ENCODE data around the gene CHST8.

The CHST8 gene

GRCh38 chr19:33802801-33803200 is 181.0 kb downstream of the CHST8 start:
- peaks cover 6% of the 10 kb centered on the region for H3K27me3 Mint-ChIP-seq
- H3K27ac Mint-ChIP-seq = no peak overlapping the region
- H3K4me1 Mint-ChIP-seq (ENCODE audit: low read depth) = no peaks in the 10 kb centered on the region
- no peaks in the 10 kb centered on the region for H3K36me3 Mint-ChIP-seq
- no peaks in the 10 kb centered on the region for H3K9me3 Mint-ChIP-seq (ENCODE audit: low read depth)
- H3K4me3 Mint-ChIP-seq = no peak overlapping the region

- no peaks in the 10 kb centered on the region for H3K4me1 Mint-ChIP-seq (ENCODE audit: low read depth)
- no peaks in the 10 kb centered on the region for H3K9me3 Mint-ChIP-seq (ENCODE audit: low read depth)
- no peaks in the 10 kb centered on the region for H3K36me3 Mint-ChIP-seq
- H3K4me3 Mint-ChIP-seq = no peak overlapping the region
- peaks cover 6% of the 10 kb centered on the region for H3K27me3 Mint-ChIP-seq
- H3K27ac Mint-ChIP-seq = no peak overlapping the region
Measured at GRCh38 chr19:33803383-33803782, 181.6 kb downstream of the CHST8 start.

GRCh38 chr19:33804021-33804799 is 182.5 kb downstream of the CHST8 start:
- H3K4me1 Mint-ChIP-seq (ENCODE audit: low read depth) = no peaks in the 10 kb centered on the region
- H3K4me3 Mint-ChIP-seq = no peak overlapping the region
- H3K27me3 Mint-ChIP-seq = peaks cover 2% of the 10 kb centered on the region
- no peaks in the 10 kb centered on the region for H3K36me3 Mint-ChIP-seq
- no peak overlapping the region for H3K27ac Mint-ChIP-seq
- H3K9me3 Mint-ChIP-seq (ENCODE audit: low read depth) = no peaks in the 10 kb centered on the region

- no peaks in the 10 kb centered on the region for H3K9me3 Mint-ChIP-seq (ENCODE audit: low read depth)
- no peak overlapping the region for H3K4me3 Mint-ChIP-seq
- H3K36me3 Mint-ChIP-seq = no peaks in the 10 kb centered on the region
- peaks cover 2% of the 10 kb centered on the region for H3K27me3 Mint-ChIP-seq
- H3K27ac Mint-ChIP-seq = no peak overlapping the region
- no peaks in the 10 kb centered on the region for H3K4me1 Mint-ChIP-seq (ENCODE audit: low read depth)
Measured at GRCh38 chr19:33805313-33805712, 183.6 kb downstream of the CHST8 start.

GRCh38 chr19:33805840-33806433 is 184.2 kb downstream of the CHST8 start:
- Mint-ChIP-seq H3K4me3 (no peak overlapping the region), H3K27me3 (no peaks in the 10 kb centered on the region), H3K9me3 (ENCODE audit: low read depth) (no peaks in the 10 kb centered on the region), H3K27ac (no peak overlapping the region), H3K4me1 (ENCODE audit: low read depth) (no peaks in the 10 kb centered on the region), H3K36me3 (no peaks in the 10 kb centered on the region)

GRCh38 chr19:33806434-33806881 is 184.7 kb downstream of the CHST8 start:
- H3K4me3 Mint-ChIP-seq = no peak overlapping the region
- H3K27ac Mint-ChIP-seq = no peak overlapping the region
- no peaks in the 10 kb centered on the region for H3K4me1 Mint-ChIP-seq (ENCODE audit: low read depth)
- H3K9me3 Mint-ChIP-seq (ENCODE audit: low read depth) = no peaks in the 10 kb centered on the region
- H3K36me3 Mint-ChIP-seq = no peaks in the 10 kb centered on the region
- H3K27me3 Mint-ChIP-seq = no peaks in the 10 kb centered on the region

- no peaks in the 10 kb centered on the region for H3K4me1 Mint-ChIP-seq (ENCODE audit: low read depth)
- no peak overlapping the region for H3K4me3 Mint-ChIP-seq
- H3K27ac Mint-ChIP-seq = no peak overlapping the region
- no peaks in the 10 kb centered on the region for H3K27me3 Mint-ChIP-seq
- no peaks in the 10 kb centered on the region for H3K36me3 Mint-ChIP-seq
- no peaks in the 10 kb centered on the region for H3K9me3 Mint-ChIP-seq (ENCODE audit: low read depth)
Measured at GRCh38 chr19:33808399-33808798, 186.6 kb downstream of the CHST8 start.

- Mint-ChIP-seq H3K36me3 (no peaks in the 10 kb centered on the region), H3K9me3 (ENCODE audit: low read depth) (no peaks in the 10 kb centered on the region), H3K4me1 (ENCODE audit: low read depth) (no peaks in the 10 kb centered on the region), H3K27me3 (peaks cover 2% of the 10 kb centered on the region), H3K27ac (no peak overlapping the region), H3K4me3 (no peak overlapping the region)
Measured at GRCh38 chr19:33809960-33810359, 188.2 kb downstream of the CHST8 start.

GRCh38 chr19:33810821-33811220 is 189.1 kb downstream of the CHST8 start:
- H3K27me3 Mint-ChIP-seq = peaks cover 2% of the 10 kb centered on the region
- no peaks in the 10 kb centered on the region for H3K9me3 Mint-ChIP-seq (ENCODE audit: low read depth)
- no peak overlapping the region for H3K4me3 Mint-ChIP-seq
- H3K4me1 Mint-ChIP-seq (ENCODE audit: low read depth) = no peaks in the 10 kb centered on the region
- H3K36me3 Mint-ChIP-seq = no peaks in the 10 kb centered on the region
- no peak overlapping the region for H3K27ac Mint-ChIP-seq

- no peak overlapping the region for H3K4me3 Mint-ChIP-seq
- no peaks in the 10 kb centered on the region for H3K36me3 Mint-ChIP-seq
- H3K27ac Mint-ChIP-seq = no peak overlapping the region
- H3K9me3 Mint-ChIP-seq (ENCODE audit: low read depth) = no peaks in the 10 kb centered on the region
- no peaks in the 10 kb centered on the region for H3K4me1 Mint-ChIP-seq (ENCODE audit: low read depth)
- H3K27me3 Mint-ChIP-seq = peaks cover 2% of the 10 kb centered on the region
Measured at GRCh38 chr19:33811246-33811645, 189.5 kb downstream of the CHST8 start.

- Mint-ChIP-seq H3K36me3 (no peaks in the 10 kb centered on the region), H3K4me1 (ENCODE audit: low read depth) (no peaks in the 10 kb centered on the region), H3K27me3 (peaks cover 2% of the 10 kb centered on the region), H3K27ac (no peak overlapping the region), H3K9me3 (ENCODE audit: low read depth) (no peaks in the 10 kb centered on the region), H3K4me3 (no peak overlapping the region)
Measured at GRCh38 chr19:33811736-33812387, 190.1 kb downstream of the CHST8 start.

GRCh38 chr19:33812388-33813330 is 190.9 kb downstream of the CHST8 start:
- no peaks in the 10 kb centered on the region for H3K36me3 Mint-ChIP-seq
- H3K4me1 Mint-ChIP-seq (ENCODE audit: low read depth) = no peaks in the 10 kb centered on the region
- no peak overlapping the region for H3K27ac Mint-ChIP-seq
- peaks cover 2% of the 10 kb centered on the region for H3K27me3 Mint-ChIP-seq
- H3K4me3 Mint-ChIP-seq = no peak overlapping the region
- H3K9me3 Mint-ChIP-seq (ENCODE audit: low read depth) = no peaks in the 10 kb centered on the region

- no peaks in the 10 kb centered on the region for H3K4me1 Mint-ChIP-seq (ENCODE audit: low read depth)
- no peaks in the 10 kb centered on the region for H3K36me3 Mint-ChIP-seq
- H3K27ac Mint-ChIP-seq = no peak overlapping the region
- H3K4me3 Mint-ChIP-seq = no peak overlapping the region
- no peaks in the 10 kb centered on the region for H3K9me3 Mint-ChIP-seq (ENCODE audit: low read depth)
- H3K27me3 Mint-ChIP-seq = peaks cover 2% of the 10 kb centered on the region
Measured at GRCh38 chr19:33813391-33814101, 191.8 kb downstream of the CHST8 start.

Data from activated naive CD8-positive, alpha-beta T cell (primary cell).